G401 (cell line): ENCODE data around the gene CCDC32. TPM values are rescaled to one million over a fixed set of nuclear protein-coding genes. Genes with fewer than 3 reads are reported as not detected.

Source experiments
- DNase-seq: peaks from one replicate; pipeline ENCODE4 v3.0.0-alpha.2; 2015; ENCODE audit warnings: low spot score
- in situ Hi-C: cut with HindIII; loops from 2 replicates; pipeline ENCODE4 v1.10.0; 2016; ENCODE audit warnings: low sequenced_read_pairs, mixed read lengths
- total RNA-seq: library from RNA; depleted of rRNA; stranded (reverse); fragments of >200 nt; shearing (Covaris generic); gene quantifications from 2 replicates; pipeline ENCODE4 v1.2.3, GENCODE V29; 2014; rRNA removed

Gene CCDC32
- total RNA-seq, 1 experiment from 2014 or later, result 66.4 TPM

DNA sequence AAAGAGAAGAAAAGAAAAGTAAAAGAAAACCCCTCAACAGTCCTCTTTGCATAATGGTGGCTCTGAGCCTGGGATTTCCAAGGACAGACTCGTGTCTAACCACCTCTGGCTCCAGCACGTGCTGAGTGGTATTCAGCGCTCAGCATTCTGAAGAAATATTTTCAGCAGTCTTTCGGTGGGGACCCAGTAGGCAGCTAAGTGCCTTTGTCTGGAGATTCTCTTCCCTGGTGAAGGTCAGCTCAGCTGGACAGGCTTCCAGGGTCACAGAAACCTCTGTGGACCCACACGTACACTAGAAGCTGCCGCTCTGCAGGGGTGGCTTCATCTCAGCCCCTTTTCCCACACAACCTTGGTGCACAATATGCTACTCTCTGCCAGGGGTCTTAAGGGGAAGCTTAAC, 36.0 kb downstream of the CCDC32 start:
- no peak for DNase-seq
- in situ Hi-C loops, result no loop called here

DNA sequence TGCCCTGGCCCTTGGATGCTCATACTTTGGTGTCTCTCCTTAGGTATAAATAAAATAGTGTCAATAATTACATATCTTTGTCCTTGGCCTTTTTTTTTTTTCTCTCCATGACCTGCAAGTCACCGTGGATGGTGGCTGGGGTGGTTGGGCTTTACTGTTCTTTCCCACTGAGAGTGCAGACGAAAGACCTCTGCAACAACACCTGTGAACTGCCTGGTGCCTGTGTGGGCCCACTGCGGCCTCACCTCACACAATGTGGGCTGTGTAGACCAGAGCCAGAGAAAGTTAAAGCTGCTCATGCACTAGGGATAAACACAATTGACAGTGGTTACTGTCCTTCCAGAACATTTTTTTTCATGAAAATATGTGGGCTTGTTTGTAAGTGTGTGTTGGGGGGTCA, 39.0 kb downstream of the CCDC32 start:
- in situ Hi-C loops, result no loop called here
- DNase-seq, result no peak

- in situ Hi-C loops, result no loop called here
- no peak for DNase-seq
Observed at GRCh38 chr15:40523611-40524010, 41.2 kb downstream of the CCDC32 start.

DNA sequence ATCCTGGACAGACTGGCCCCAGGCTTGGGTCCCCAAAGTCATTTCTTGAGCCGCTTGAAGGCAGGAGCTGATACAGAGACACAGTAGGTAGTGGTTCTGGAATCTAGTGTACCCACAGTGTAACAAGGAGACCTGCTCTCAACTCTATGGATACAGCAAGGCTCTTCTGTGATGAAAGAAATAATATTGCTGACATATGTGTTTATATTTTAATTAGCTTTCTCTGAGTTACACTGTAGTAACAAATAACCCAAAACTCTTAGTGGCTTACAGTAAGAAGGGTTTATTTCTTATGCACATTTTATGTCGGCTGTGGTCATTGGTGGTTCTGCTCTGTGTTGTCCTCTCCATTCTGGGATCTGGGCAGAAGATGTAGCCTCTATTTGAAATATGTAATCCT, 48.5 kb downstream of the CCDC32 start:
- in situ Hi-C loops, result no loop called here
- DNase-seq, result no peak

- no peak for DNase-seq
- in situ Hi-C loops, result no loop called here
Observed at GRCh38 chr15:40513609-40514008, 51.2 kb downstream of the CCDC32 start.

DNA sequence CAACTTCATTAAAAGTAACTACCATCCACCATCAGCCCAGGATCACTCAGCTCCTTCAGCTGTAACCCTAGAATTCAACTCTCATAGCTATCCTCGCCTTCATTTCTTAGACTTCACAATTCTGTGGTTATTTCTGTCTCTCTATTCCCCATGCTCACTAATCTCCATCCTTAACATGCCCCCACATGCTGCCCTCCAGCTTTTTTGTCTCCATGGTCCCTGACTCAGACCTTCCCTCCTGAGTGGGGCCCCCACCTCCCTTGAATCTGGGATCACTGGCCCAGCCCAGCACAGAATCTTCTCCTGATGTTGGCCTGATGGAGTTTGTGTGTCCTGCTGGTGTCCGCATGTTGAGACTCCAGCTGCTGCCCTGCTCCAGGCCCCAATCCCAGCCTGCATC, 52.4 kb downstream of the CCDC32 start:
- in situ Hi-C loops, result no loop called here
- no peak for DNase-seq

GRCh38 chr15:40511472-40512133, 53.2 kb downstream of the CCDC32 start:
- in situ Hi-C loops, result no loop called here
- peak; percentile 43 for DNase-seq

GRCh38 chr15:40511093-40511471, 53.8 kb downstream of the CCDC32 start:
- peak; percentile 32 for DNase-seq
- in situ Hi-C loops, result no loop called here

GRCh38 chr15:40510201-40510600, 54.6 kb downstream of the CCDC32 start:
- in situ Hi-C loops, result no loop called here
- DNase-seq, result no peak

DNA sequence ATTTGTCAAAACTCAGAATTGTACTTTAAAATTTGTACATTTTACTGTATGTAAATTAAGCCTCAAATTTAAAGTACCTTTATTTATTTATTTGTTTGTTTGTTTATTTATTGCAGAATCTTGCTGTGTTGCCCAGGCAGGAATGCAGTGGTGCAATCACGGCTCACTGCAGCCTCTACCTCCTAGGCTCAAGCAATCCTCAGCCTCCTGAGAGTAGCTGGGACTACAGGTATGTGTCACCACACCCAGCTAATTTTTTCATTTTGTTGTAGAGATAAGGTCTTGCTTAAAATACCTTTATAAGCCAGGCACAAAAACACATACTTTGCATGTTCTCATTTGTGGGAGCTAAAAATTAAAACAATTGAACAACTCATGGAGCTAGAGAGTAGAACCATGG, 56.6 kb downstream of the CCDC32 start:
- DNase-seq, result no peak
- in situ Hi-C loops, result no loop called here

GRCh38 chr15:40506964-40507571, 57.8 kb downstream of the CCDC32 start:
- DNase-seq, result peak; percentile 58
- in situ Hi-C loops, result no loop called here

Other genes starting within 250 kb of the CCDC32 start
- 203 TPM in 2 replicates for gene INAFM2, start 241.3 kb downstream of the CCDC32 start, total RNA-seq
- 4.7 and 5.9 TPM in 2 replicates for gene CCDC9B, start 224.1 kb downstream of the CCDC32 start, total RNA-seq
- gene PHGR1, start 214.0 kb downstream of the CCDC32 start, total RNA-seq, result not detected in 2 replicates
- 1.0 and 3.1 TPM in 2 replicates for gene DISP2, start 206.8 kb downstream of the CCDC32 start, total RNA-seq
- gene KNSTRN, start 182.3 kb downstream of the CCDC32 start, total RNA-seq, result 123 and 146 TPM in 2 replicates
- gene IVD, start 159.2 kb downstream of the CCDC32 start, total RNA-seq, result 91.8 and 111 TPM in 2 replicates
- gene BAHD1, start 124.1 kb downstream of the CCDC32 start, total RNA-seq, result 33.8 and 37.2 TPM in 2 replicates
- 5.8 and 6.5 TPM in 2 replicates for gene CHST14, start 94.1 kb downstream of the CCDC32 start, total RNA-seq
- 21.7 and 33.5 TPM in 2 replicates for gene RPUSD2, start 4.3 kb upstream of the CCDC32 start, total RNA-seq
- 38.4 and 40.6 TPM in 2 replicates for gene KNL1, start 29.2 kb upstream of the CCDC32 start, total RNA-seq
- 7.1 and 12.0 TPM in 2 replicates for gene RAD51, start 130.1 kb upstream of the CCDC32 start, total RNA-seq
- 107 and 114 TPM in 2 replicates for gene RMDN3, start 190.2 kb upstream of the CCDC32 start, total RNA-seq
- 829 and 1,388 TPM in 2 replicates for gene GCHFR, start 199.0 kb upstream of the CCDC32 start, total RNA-seq
- gene C15orf62, start 204.9 kb upstream of the CCDC32 start, total RNA-seq, result 3.1 and 4.0 TPM in 2 replicates
- 27.5 and 29.2 TPM in 2 replicates for gene ZFYVE19, start 242.0 kb upstream of the CCDC32 start, total RNA-seq
- 49.7 and 100 TPM in 2 replicates for gene DNAJC17, start 242.4 kb upstream of the CCDC32 start, total RNA-seq